H1 (cell line): ENCODE results near the gene RPS27. TPM values are rescaled to one million over a fixed set of nuclear protein-coding genes. Genes with fewer than 3 reads are reported as not detected.
A peak's percentile ranks its signal among the peaks of the same experiment; 100 is the strongest.

Experiments used
- ASH2L ChIP-seq: fragments of 200-600, 300-600 bp; sonication (generic); IDR thresholded peaks from one replicate; pipeline ENCODE4 v1.7.1; 2017; ENCODE audit warnings: low read length
- BACH1 ChIP-seq: IDR thresholded peaks from 2 replicates; pipeline ENCODE4 v1.6.1; 2012; ENCODE audit warnings: low read length, improper control_type of control experiment
- BRCA1 ChIP-seq: IDR thresholded peaks from 2 replicates; pipeline ENCODE4 v1.6.1; 2012; ENCODE audit warnings: low read depth, low read length, improper control_type of control experiment
- CEBPB ChIP-seq: IDR thresholded peaks from 2 replicates; pipeline ENCODE4 v1.6.1; 2012; ENCODE audit warnings: low read depth, low read length
- EGR1 ChIP-seq: IDR thresholded peaks from 2 replicates; pipeline ENCODE4 v1.6.1; 2011; ENCODE audit warnings: low read depth, low read length, borderline replicate concordance
- GTF2F1 ChIP-seq: IDR thresholded peaks from 2 replicates; pipeline ENCODE4 v1.6.1; 2012; ENCODE audit warnings: low read depth, low read length, improper control_type of control experiment, borderline replicate concordance
- HDAC2 ChIP-seq, 2 experiments: fragments of 300-600 bp in 1 of 2; sonication (generic) in 1 of 2; IDR thresholded peaks; 2 replicates each; pipeline ENCODE4 v1.6.1; 2011 to 2012; ENCODE audit warnings: low read depth in 2 of 2, low read length in 2 of 2, mild to moderate bottlenecking in 2 of 2, moderate library complexity in 2 of 2, borderline replicate concordance in 1 of 2, inconsistent platforms in 1 of 2
- JUND ChIP-seq: IDR thresholded peaks from 2 replicates; pipeline ENCODE4 v1.6.1; 2011; ENCODE audit warnings: mild to moderate bottlenecking, improper control_type of control experiment, low read length
- MAFK ChIP-seq: IDR thresholded peaks from 2 replicates; pipeline ENCODE4 v1.6.1; 2012; ENCODE audit warnings: low read depth, mild to moderate bottlenecking, improper control_type of control experiment, low read length
- PHF8 ChIP-seq: fragments of 200-600 bp; sonication (generic); conservative IDR thresholded peaks from 2 replicates; pipeline ENCODE4 v1.7.1; 2012; ENCODE audit warnings: low read depth, mild to moderate bottlenecking, inconsistent platforms, low read length, moderate library complexity
- RAD21 ChIP-seq, 2 experiments: IDR thresholded peaks in 1 of 2; conservative IDR thresholded peaks in 1 of 2; 2 replicates each; pipeline ENCODE4 v1.6.1; 2011; ENCODE audit warnings: low read depth in 2 of 2, low read length in 2 of 2, improper control_type of control experiment in 1 of 2, inconsistent platforms in 1 of 2, mild to moderate bottlenecking in 1 of 2, moderate library complexity in 1 of 2
- RFX5 ChIP-seq: IDR thresholded peaks from 2 replicates; pipeline ENCODE4 v1.6.1; 2011; ENCODE audit warnings: low read depth, low read length, improper control_type of control experiment, borderline replicate concordance
- SAP30 ChIP-seq: fragments of 300-600 bp; sonication (generic); IDR thresholded peaks from 2 replicates; pipeline ENCODE4 v1.7.1; 2012; ENCODE audit warnings: low read length, moderate library complexity, mild to moderate bottlenecking, inconsistent platforms; ENCODE audit not compliant: insufficient read depth, insufficient replicate concordance
- SIN3A ChIP-seq, 2 experiments: IDR thresholded peaks in 1 of 2; conservative IDR thresholded peaks in 1 of 2; 2 replicates each; pipeline ENCODE4 v1.6.1; 2011 to 2012; ENCODE audit warnings: low read length in 2 of 2, improper control_type of control experiment in 1 of 2, low read depth in 1 of 2, mild to moderate bottlenecking in 1 of 2
- SIRT6 ChIP-seq: IDR thresholded peaks from one replicate; pipeline ENCODE4 v1.7.1; 2012; ENCODE audit warnings: low read length, inconsistent platforms
- SIX5 ChIP-seq: IDR thresholded peaks from 2 replicates; pipeline ENCODE4 v1.6.1; 2011; ENCODE audit warnings: mild to moderate bottlenecking, low read depth, low read length
- SP1 ChIP-seq: IDR thresholded peaks from 2 replicates; pipeline ENCODE4 v1.6.1; 2011; ENCODE audit warnings: low read depth, low read length
- SRF ChIP-seq: IDR thresholded peaks from 2 replicates; pipeline ENCODE4 v1.6.1; 2011; ENCODE audit warnings: mild to moderate bottlenecking, low read depth, low read length, moderate library complexity
- SUZ12 ChIP-seq: fragments of 200-600 bp; sonication (generic); IDR thresholded peaks from 2 replicates; pipeline ENCODE4 v1.6.1; 2012; ENCODE audit warnings: mild to moderate bottlenecking, inconsistent platforms, low read length, moderate library complexity, mixed read lengths
- YY1 ChIP-seq: IDR thresholded peaks from 2 replicates; pipeline ENCODE4 v1.6.1; 2011; ENCODE audit warnings: low read depth, mild to moderate bottlenecking, low read length
- polyA plus RNA-seq, 7 experiments: library from polyadenylated mRNA; depleted of rRNA in 3 of 7; stranded (reverse) in 5 of 7; unstranded in 2 of 7; fragments of >200 nt in 5 of 7; fragments of 200-250 nt in 2 of 7; gene quantifications; 1 replicate in 5 of 7; 2 replicates in 1 of 7; 4 replicates in 1 of 7; pipeline versions ENCODE4 v1.2.1 to v1.2.3, GENCODE V29; 2011 to 2013; ENCODE audit warnings: missing spikeins in 2 of 7, mixed read lengths in 2 of 7
- total RNA-seq: library from RNA; stranded (reverse); fragmentation: NEBNext Ultra II Directional; extraction: Animal tissue kit (Norgen Biotek cat#: 25700); gene quantifications from 2 replicates; pipeline ENCODE4 v1.2.1, GENCODE V29; 2021
- TF ChIP-seq, protein P1 (sequence below): IDR thresholded peaks from 2 replicates; pipeline ENCODE4 v1.6.1; 2011; ENCODE audit warnings: low read depth, mild to moderate bottlenecking, low read length; ENCODE audit not compliant: insufficient read depth
- TF ChIP-seq, protein P2 (sequence below): IDR thresholded peaks from 2 replicates; pipeline ENCODE4 v1.6.1; 2011; ENCODE audit warnings: low read length, improper control_type of control experiment

RPS27 gene
- total and polyA plus RNA-seq, 2 of the 8 experiments (the other 6 are each of a cell fraction or from before 2014, with no cell fraction given) = 1,810 to 3,155 TPM

DNA sequence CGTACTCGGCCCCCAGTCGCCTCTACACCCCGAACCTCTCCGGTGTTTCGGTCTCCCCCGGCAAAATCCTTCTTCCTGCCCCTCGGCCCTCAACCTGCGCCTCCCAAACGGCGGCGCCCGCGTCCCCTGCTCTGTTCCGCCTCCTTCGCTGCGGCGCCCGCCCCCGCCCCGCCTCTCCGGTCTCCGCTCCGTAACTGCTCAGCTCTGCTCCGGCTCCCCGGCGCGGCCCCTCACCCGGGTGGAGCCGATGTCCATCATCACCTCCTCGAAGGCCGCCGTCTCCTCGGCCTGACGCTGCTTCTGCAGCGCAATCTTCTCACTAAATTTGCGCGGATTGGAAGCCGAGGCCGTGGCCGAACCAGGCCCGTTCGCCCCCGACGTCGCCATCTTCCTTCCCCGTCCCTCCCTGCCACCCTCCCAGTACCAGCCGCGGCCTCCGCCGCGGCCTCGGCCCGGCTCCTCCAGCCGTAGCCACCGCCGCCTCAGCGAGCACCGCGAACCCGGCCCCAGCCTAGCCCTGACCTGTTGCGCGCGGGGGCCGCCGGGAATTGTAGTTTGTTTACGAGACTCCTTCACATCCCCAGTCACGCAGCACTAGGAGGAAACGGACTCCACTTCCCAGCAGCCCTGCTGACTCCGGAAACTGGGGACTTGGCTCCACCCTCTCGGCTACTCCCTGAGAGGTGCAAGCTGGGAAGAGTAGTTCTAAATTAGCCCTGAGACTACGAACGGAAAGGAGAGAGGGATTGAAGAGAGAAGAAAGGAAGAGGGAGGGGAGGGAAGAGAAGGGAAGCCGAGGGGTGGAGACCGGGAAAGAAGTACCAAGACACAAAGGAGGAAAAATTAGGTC is 32.2 kb upstream of the RPS27 start, which contains the start of gene CRTC2 (continued):
- TF ChIP-seq EGR1 (peak; percentile 29; the same call in 1 of the 2 replicates), SIX5 (peak; percentile 99), ASH2L (peak; percentile 83), SRF (no peak), JUND (no peak), SP1 (peak; percentile 66; the same call in 1 of the 2 replicates), YY1 (peak; percentile 76), HDAC2 (IDR thresholded peaks at IDR 0.05; ENCODE audit: borderline replicate concordance in 1 of 2, low read depth in 2 of 2, low read length in 2 of 2) (no peak), CEBPB (no peak), RAD21 (IDR thresholded peaks at IDR 0.05 in 1 of 2, conservative IDR thresholded peaks at IDR 0.05 in 1 of 2; ENCODE audit: low read depth in 2 of 2, low read length in 2 of 2) (no peak; a peak in 1 of 4 replicates), SUZ12 (no peak), PHF8 (peak; percentile 80), SAP30 (no peak), RFX5 (no peak), SIN3A (conservative IDR thresholded peaks at IDR 0.05 in 1 of 2, IDR thresholded peaks at IDR 0.05 in 1 of 2; ENCODE audit: low read depth in 1 of 2, low read length in 2 of 2) (peak; percentile 13 to 91; a peak in 3 of 4 replicates), BRCA1 (no peak), MAFK (no peak), BACH1 (no peak), GTF2F1 (no peak), SIRT6 (no peak)
- TF ChIP-seq, protein P1, sequence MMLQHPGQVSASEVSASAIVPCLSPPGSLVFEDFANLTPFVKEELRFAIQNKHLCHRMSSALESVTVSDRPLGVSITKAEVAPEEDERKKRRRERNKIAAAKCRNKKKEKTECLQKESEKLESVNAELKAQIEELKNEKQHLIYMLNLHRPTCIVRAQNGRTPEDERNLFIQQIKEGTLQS = no peak
- TF ChIP-seq, protein P2, sequence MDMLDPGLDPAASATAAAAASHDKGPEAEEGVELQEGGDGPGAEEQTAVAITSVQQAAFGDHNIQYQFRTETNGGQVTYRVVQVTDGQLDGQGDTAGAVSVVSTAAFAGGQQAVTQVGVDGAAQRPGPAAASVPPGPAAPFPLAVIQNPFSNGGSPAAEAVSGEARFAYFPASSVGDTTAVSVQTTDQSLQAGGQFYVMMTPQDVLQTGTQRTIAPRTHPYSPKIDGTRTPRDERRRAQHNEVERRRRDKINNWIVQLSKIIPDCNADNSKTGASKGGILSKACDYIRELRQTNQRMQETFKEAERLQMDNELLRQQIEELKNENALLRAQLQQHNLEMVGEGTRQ = no peak
